Sciatic nerve (tissue), 2 donors: ENCODE data around the gene C5orf58. TPM values are rescaled to one million over a fixed set of nuclear protein-coding genes. Genes with fewer than 3 reads are reported as not detected.
"Not testable (repeated sequence)": the region's sequence is repeated elsewhere in the genome, so short reads cannot be mapped to it uniquely, and the experiment has no call there.

Experiments
- ATAC-seq: fragments of 200-7000 bp; cut with Tn5 transposase; one replicate; pipeline ENCODE4 v1.9.1; 2020; ENCODE audit warnings: mild to moderate bottlenecking, moderate library complexity
- DNase-seq: peaks from one replicate; pipeline ENCODE4 v3.0.0-alpha.2; 2020; ENCODE audit warnings: low spot score
- intact Hi-C: fragments of 100-400 bp; cut with DNase I; formaldehyde crosslinking; loops from one replicate; pipeline ENCODE4 v1.14.2; 2022
- total RNA-seq: library from RNA; stranded (reverse); fragmentation: NEBNext Ultra II Directional; extraction: Animal tissue kit (Norgen Biotek cat#: 25700); gene quantifications from one replicate; pipeline ENCODE4 v1.2.1, GENCODE V29; 2021
- donor health status: DM: no; HTN: no; CAD: no.
- donor health status: DM: no; HTN: no; CAD: no.

C5orf58 gene
- total RNA-seq, 1 donor from 2014 or later, result not detected

- DNase-seq (no peak), ATAC-seq (no peak)
- intact Hi-C loops, result loop anchor here (10.0 kb wide), 1 partner anchor 205 kb away; no protein-coding TSS in a partner anchor
Measured at GRCh38 chr5:170220191-170220590, 12.6 kb upstream of the C5orf58 start.

GRCh38 chr5:170221327-170221741, 11.5 kb upstream of the C5orf58 start:
- DNase-seq, result no peak
- ATAC-seq, result peak; percentile 94
- intact Hi-C loops, result loop anchor here (10.0 kb wide), 1 partner anchor 203 kb away; no protein-coding TSS in a partner anchor

GRCh38 chr5:170223360-170223759, 9.4 kb upstream of the C5orf58 start:
- ATAC-seq (peak; percentile 58), DNase-seq (no peak)
- intact Hi-C loops, result loop anchor here (10.0 kb wide), 1 partner anchor 201 kb away; no protein-coding TSS in a partner anchor

GRCh38 chr5:170223906-170224305, 8.9 kb upstream of the C5orf58 start:
- intact Hi-C loops, result loop anchor here (10.0 kb wide), 1 partner anchor 201 kb away; no protein-coding TSS in a partner anchor

GRCh38 chr5:170225326-170226128, 7.3 kb upstream of the C5orf58 start:
- intact Hi-C loops, result loop anchor here (10.0 kb wide), 1 partner anchor 199 kb away; no protein-coding TSS in a partner anchor
- ATAC-seq, result peak; percentile 72
- DNase-seq, result peak; percentile 91

More at GRCh38 chr5:170223906-170224305, 8.9 kb upstream of the C5orf58 start:
- DNase-seq, result no peak
- ATAC-seq, result no peak

- no peak for ATAC-seq
Measured at GRCh38 chr5:170226129-170226615, 6.6 kb upstream of the C5orf58 start.

GRCh38 chr5:170226661-170227060, 6.1 kb upstream of the C5orf58 start:
- intact Hi-C loops, result loop anchor here (10.0 kb wide), 1 partner anchor 198 kb away; no protein-coding TSS in a partner anchor
- ATAC-seq (peak; percentile 69), DNase-seq (no peak)

More at GRCh38 chr5:170226129-170226615, 6.6 kb upstream of the C5orf58 start:
- intact Hi-C loops, result loop anchor here (10.0 kb wide), 1 partner anchor 199 kb away; no protein-coding TSS in a partner anchor
- DNase-seq, result no peak

- intact Hi-C loops, result loop anchor here (10.0 kb wide), 1 partner anchor 196 kb away; no protein-coding TSS in a partner anchor
- DNase-seq, result no peak
- ATAC-seq, result peak; percentile 66
Measured at GRCh38 chr5:170228762-170229435, 3.9 kb upstream of the C5orf58 start.

GRCh38 chr5:170233358-170233892, 640 bp downstream of the C5orf58 start:
- intact Hi-C loops, result no loop called here
- no peak for DNase-seq
- ATAC-seq, result no peak

- ATAC-seq (no peak), DNase-seq (no peak)
- intact Hi-C loops, result no loop called here
Measured at GRCh38 chr5:170235876-170236864, 3.4 kb downstream of the C5orf58 start.

GRCh38 chr5:170238456-170239196, 5.8 kb downstream of the C5orf58 start:
- ATAC-seq, result peak; percentile 95
- intact Hi-C loops, result no loop called here
- DNase-seq, result no peak

- ATAC-seq, intact Hi-C loops, DNase-seq: not testable (repeated sequence)
Measured at GRCh38 chr5:170245436-170245835, 12.7 kb downstream of the C5orf58 start.

- DNase-seq, result no peak
- no peak for ATAC-seq
- intact Hi-C loops, result no loop called here
Measured at GRCh38 chr5:170246126-170246870, 13.5 kb downstream of the C5orf58 start.

- intact Hi-C loops, result no loop called here
- ATAC-seq (peak; percentile 75), DNase-seq (no peak)
Measured at GRCh38 chr5:170247363-170247762, 14.6 kb downstream of the C5orf58 start.

GRCh38 chr5:170248172-170248930, 15.6 kb downstream of the C5orf58 start:
- no peak for ATAC-seq
- no peak for DNase-seq
- intact Hi-C loops, result no loop called here

GRCh38 chr5:170248931-170249227, 16.1 kb downstream of the C5orf58 start:
- intact Hi-C loops, DNase-seq, ATAC-seq: not testable (repeated sequence)
